ENCODE measurements around the gene HOMER1. TPM values are rescaled to one million over a fixed set of nuclear protein-coding genes. Genes with fewer than 3 reads are reported as not detected.

The HOMER1 gene
- total RNA-seq, 1 donor from 2014 or later: 15.8 TPM

DNA sequence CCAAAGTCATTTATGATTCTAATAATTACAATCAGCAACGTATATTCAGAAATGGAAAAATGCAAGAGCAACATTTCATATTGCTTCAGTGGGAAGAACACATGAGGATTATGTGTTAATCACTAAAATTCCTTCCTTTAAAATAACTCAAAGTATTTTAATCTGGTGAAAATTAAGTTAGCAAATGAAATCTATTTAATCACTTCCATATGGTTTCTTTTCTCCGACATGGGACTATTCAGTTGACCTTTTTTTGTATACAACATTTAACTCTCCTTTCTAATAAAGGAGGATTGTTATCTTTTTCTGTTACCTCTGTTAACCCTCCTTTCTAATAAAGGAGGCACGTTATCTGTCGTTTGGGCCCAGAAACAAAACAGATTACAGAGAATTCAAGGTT, 59.9 kb downstream of the HOMER1 start:
- Mint-ChIP-seq H3K4me3 (ENCODE audit: unreplicated experiment) (no peak overlapping the region), H3K4me1 (ENCODE audit: low read depth) (peaks cover 4% of the 10 kb centered on the region), H3K27me3 (ENCODE audit: low read depth) (no peaks in the 10 kb centered on the region), H3K27ac (ENCODE audit: unreplicated experiment) (no peak overlapping the region), H3K36me3 (ENCODE audit: low read depth) (peaks cover 5% of the 10 kb centered on the region), H3K9me3 (ENCODE audit: low read depth) (no peaks in the 10 kb centered on the region)
- TF ChIP-seq, protein P1, sequence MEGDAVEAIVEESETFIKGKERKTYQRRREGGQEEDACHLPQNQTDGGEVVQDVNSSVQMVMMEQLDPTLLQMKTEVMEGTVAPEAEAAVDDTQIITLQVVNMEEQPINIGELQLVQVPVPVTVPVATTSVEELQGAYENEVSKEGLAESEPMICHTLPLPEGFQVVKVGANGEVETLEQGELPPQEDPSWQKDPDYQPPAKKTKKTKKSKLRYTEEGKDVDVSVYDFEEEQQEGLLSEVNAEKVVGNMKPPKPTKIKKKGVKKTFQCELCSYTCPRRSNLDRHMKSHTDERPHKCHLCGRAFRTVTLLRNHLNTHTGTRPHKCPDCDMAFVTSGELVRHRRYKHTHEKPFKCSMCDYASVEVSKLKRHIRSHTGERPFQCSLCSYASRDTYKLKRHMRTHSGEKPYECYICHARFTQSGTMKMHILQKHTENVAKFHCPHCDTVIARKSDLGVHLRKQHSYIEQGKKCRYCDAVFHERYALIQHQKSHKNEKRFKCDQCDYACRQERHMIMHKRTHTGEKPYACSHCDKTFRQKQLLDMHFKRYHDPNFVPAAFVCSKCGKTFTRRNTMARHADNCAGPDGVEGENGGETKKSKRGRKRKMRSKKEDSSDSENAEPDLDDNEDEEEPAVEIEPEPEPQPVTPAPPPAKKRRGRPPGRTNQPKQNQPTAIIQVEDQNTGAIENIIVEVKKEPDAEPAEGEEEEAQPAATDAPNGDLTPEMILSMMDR (IDR thresholded peaks at IDR 0.05): no peak
- no peak for DNase-seq (ENCODE audit: low spot score)

DNA sequence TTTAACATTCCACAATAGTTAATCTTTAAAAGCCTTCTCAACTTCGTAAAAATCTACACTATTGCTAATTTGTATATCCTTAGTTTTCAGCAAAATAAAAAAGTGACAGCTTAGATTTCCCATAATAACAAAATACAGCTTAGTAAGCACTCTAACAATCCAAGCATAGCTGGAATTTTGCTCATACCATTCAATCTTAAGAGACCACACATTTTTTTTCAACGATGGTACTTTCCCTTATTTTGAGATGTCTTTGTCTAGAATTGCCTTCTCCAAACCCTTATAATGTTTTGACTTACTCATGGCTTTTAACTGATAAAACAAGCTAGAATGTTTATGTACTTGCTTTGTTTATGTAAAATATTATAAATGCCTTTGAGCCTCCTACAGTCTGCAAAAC, 65.6 kb downstream of the HOMER1 start:
- no peaks in the 10 kb centered on the region for H3K9me3 Mint-ChIP-seq (ENCODE audit: low read depth)
- H3K27ac Mint-ChIP-seq (ENCODE audit: unreplicated experiment): peak overlapping the region; percentile 61
- no peak for DNase-seq (ENCODE audit: low spot score)
- peaks cover 21% of the 10 kb centered on the region for H3K4me1 Mint-ChIP-seq (ENCODE audit: low read depth)
- TF ChIP-seq, protein P1 (IDR thresholded peaks at IDR 0.05): peak; percentile 7
- H3K4me3 Mint-ChIP-seq (ENCODE audit: unreplicated experiment): no peak overlapping the region
- peaks cover 3% of the 10 kb centered on the region for H3K36me3 Mint-ChIP-seq (ENCODE audit: low read depth)
- no peaks in the 10 kb centered on the region for H3K27me3 Mint-ChIP-seq (ENCODE audit: low read depth)

DNA sequence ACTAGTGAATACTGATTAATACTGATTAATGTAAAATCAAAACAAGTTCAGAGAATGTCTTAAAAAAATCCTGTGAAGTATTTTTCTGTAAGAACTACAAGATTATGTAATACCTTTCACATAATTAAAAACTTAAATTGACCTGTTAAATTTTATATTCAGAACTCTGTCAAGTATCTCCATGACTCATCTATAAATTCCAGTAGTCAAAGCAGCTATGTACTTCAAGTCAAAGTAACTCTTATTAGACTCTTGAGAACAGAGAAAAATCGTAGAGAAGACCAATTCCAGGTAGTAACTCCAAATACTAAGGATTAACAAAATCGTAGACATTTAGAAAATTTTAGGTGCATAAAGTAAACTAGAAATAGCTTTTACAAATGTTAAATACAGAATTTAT, 77.1 kb downstream of the HOMER1 start:
- TF ChIP-seq, protein P1 (IDR thresholded peaks at IDR 0.05): no peak
- Mint-ChIP-seq H3K36me3 (ENCODE audit: low read depth) (peaks cover 2% of the 10 kb centered on the region), H3K27me3 (ENCODE audit: low read depth) (no peaks in the 10 kb centered on the region), H3K4me3 (ENCODE audit: unreplicated experiment) (no peak overlapping the region), H3K4me1 (ENCODE audit: low read depth) (peaks cover 15% of the 10 kb centered on the region), H3K27ac (ENCODE audit: unreplicated experiment) (peak overlapping the region; percentile 49), H3K9me3 (ENCODE audit: low read depth) (no peaks in the 10 kb centered on the region)
- DNase-seq (ENCODE audit: low spot score): no peak

DNA sequence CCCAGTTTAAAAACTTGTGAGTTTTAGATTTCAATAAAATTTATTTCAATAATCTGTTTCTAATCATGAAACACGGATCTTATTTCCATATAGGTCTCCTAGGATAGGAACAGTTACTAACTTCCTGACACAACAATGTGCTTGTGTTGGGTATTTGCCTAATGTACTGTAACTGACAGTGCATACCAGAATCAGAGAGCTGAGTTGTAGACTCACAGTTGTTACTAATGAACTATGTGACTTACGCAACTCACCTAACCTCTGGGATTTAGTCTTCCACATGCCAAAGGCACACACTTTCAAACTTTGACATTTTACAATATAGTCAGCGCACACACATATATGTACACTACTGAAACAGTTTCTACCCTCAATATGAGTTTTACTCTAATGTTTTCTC, 77.7 kb downstream of the HOMER1 start:
- Mint-ChIP-seq H3K27me3 (ENCODE audit: low read depth) (no peaks in the 10 kb centered on the region), H3K27ac (ENCODE audit: unreplicated experiment) (no peak overlapping the region), H3K4me1 (ENCODE audit: low read depth) (peaks cover 15% of the 10 kb centered on the region), H3K4me3 (ENCODE audit: unreplicated experiment) (no peak overlapping the region), H3K36me3 (ENCODE audit: low read depth) (peaks cover 1% of the 10 kb centered on the region), H3K9me3 (ENCODE audit: low read depth) (no peaks in the 10 kb centered on the region)
- TF ChIP-seq, protein P1 (IDR thresholded peaks at IDR 0.05): no peak
- no peak for DNase-seq (ENCODE audit: low spot score)

DNA sequence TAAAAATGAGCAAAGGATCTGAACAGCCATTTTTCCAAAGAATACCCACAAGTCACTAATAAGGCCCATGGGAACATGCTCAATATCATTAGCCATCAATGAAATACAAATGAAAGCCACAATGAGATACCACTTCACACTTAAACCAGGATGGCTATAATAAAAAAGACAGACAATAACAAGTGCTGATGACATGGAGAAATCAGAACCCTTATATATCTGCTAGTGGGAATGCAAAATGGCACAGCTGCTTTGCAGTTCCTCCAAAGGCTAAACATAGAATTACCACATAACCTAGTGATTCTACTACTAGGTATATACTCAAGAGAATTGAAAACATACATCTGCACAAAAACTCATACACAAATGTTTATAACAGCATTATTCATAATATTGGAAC, 83.7 kb downstream of the HOMER1 start:
- TF ChIP-seq, protein P1 (IDR thresholded peaks at IDR 0.05): no peak
- no peak overlapping the region for H3K4me3 Mint-ChIP-seq (ENCODE audit: unreplicated experiment)
- no peaks in the 10 kb centered on the region for H3K36me3 Mint-ChIP-seq (ENCODE audit: low read depth)
- H3K27ac Mint-ChIP-seq (ENCODE audit: unreplicated experiment): no peak overlapping the region
- no peaks in the 10 kb centered on the region for H3K9me3 Mint-ChIP-seq (ENCODE audit: low read depth)
- DNase-seq (ENCODE audit: low spot score): no peak
- no peaks in the 10 kb centered on the region for H3K4me1 Mint-ChIP-seq (ENCODE audit: low read depth)
- H3K27me3 Mint-ChIP-seq (ENCODE audit: low read depth): no peaks in the 10 kb centered on the region
